ENCODE results near the gene TMEM72. TPM values are rescaled to one million over a fixed set of nuclear protein-coding genes. Genes with fewer than 3 reads are reported as not detected.
A peak's percentile ranks its signal among the peaks of the same experiment; 100 is the strongest.

Gene TMEM72
- total RNA-seq, 1 experiment from 2014 or later: not detected

- DNase-seq (ENCODE audit: low read depth, low spot score): no peak
- Histone ChIP-seq H3K4me3 (ENCODE audit: low read depth in 2 of 2, low read length in 2 of 2) (no peak overlapping the region), H3K9me3 (ENCODE audit: control insufficient read depth, insufficient read depth, low read depth, low read length) (no peaks in the 10 kb centered on the region), H3K27ac (ENCODE audit: low read length) (no peak overlapping the region), H3K4me1 (ENCODE audit: control insufficient read depth, insufficient read depth, low read length) (0 out of 2 replicates have a peak, but pooled peaks cover 3% of the 10 kb centered on the region), H3K36me3 (ENCODE audit: control insufficient read depth, insufficient read depth, low read length) (no peaks in the 10 kb centered on the region), H3K27me3 (ENCODE audit: control insufficient read depth, insufficient read depth, low read length) (no peaks in the 10 kb centered on the region)
- BruUV-seq (replicated peaks): no TSS peak
- ATAC-seq: no peak
- in situ Hi-C loops (cut with HindIII; ENCODE audit: low pct_unique_long_range_greater_than_20kb, low sequenced_read_pairs): no loop called here
- CTCF ChIA-PET: interaction anchor here (0.5 to 2.8 kb wide), 2 partner anchors 42 to 1029 kb away, joined by 7 to 17 read pairs; no protein-coding TSS in a partner anchor
- POLR2A ChIA-PET: no interaction called here
- TF ChIP-seq POLR2AphosphoS5 (IDR thresholded peaks at IDR 0.05; ENCODE audit: low read depth, low read length) (no peak), CTCF (IDR thresholded peaks at IDR 0.05) (no peak)
- intact Hi-C loops (cut with micrococcal nuclease; ENCODE audit: unreplicated experiment): loop anchor here (5.0 kb wide), 1 partner anchor 73 kb away; no protein-coding TSS in a partner anchor
Observed at GRCh38 chr10:44934416-44935200, 23.5 kb downstream of the TMEM72 start.

- ATAC-seq (peak; percentile 32; the same call in 1 of the 2 replicates), DNase-seq (ENCODE audit: low read depth, low spot score) (no peak)
- no TSS peak for BruUV-seq (replicated peaks)
- POLR2A ChIA-PET: no interaction called here
- Histone ChIP-seq H3K36me3 (ENCODE audit: control insufficient read depth, insufficient read depth, low read length) (no peaks in the 10 kb centered on the region), H3K4me1 (ENCODE audit: control insufficient read depth, insufficient read depth, low read length) (0 out of 2 replicates have a peak, but pooled peaks cover 3% of the 10 kb centered on the region), H3K27ac (ENCODE audit: low read length) (no peak overlapping the region), H3K4me3 (ENCODE audit: low read depth in 2 of 2, low read length in 2 of 2) (no peak overlapping the region), H3K27me3 (ENCODE audit: control insufficient read depth, insufficient read depth, low read length) (no peaks in the 10 kb centered on the region), H3K9me3 (ENCODE audit: control insufficient read depth, insufficient read depth, low read depth, low read length) (no peaks in the 10 kb centered on the region)
- no peak for TF ChIP-seq REST (IDR thresholded peaks at IDR 0.05; ENCODE audit: insufficient read depth in 1 of 2, low read depth in 2 of 2, low read length in 1 of 2)
- no peak for TF ChIP-seq CTCF (IDR thresholded peaks at IDR 0.05)
- no peak for TF ChIP-seq TCF7L2 (IDR thresholded peaks at IDR 0.05; ENCODE audit: low read depth, low read length)
- TF ChIP-seq SIN3A (IDR thresholded peaks at IDR 0.05; ENCODE audit: borderline replicate concordance, insufficient read depth, low read depth, low read length): no peak
- no peak for TF ChIP-seq POLR2AphosphoS5 (IDR thresholded peaks at IDR 0.05; ENCODE audit: low read depth, low read length)
- intact Hi-C loops (cut with micrococcal nuclease; ENCODE audit: unreplicated experiment) (no loop called here), in situ Hi-C loops (cut with HindIII; ENCODE audit: low pct_unique_long_range_greater_than_20kb, low sequenced_read_pairs) (no loop called here)
- CTCF ChIA-PET: interaction anchor here (0.6 kb wide), 1 partner anchor 127 kb away, joined by 6 read pairs; no protein-coding TSS in a partner anchor
Observed at GRCh38 chr10:44935201-44935965, 24.2 kb downstream of the TMEM72 start.
